ENCODE measurements around the gene SNX9. TPM values are rescaled to one million over a fixed set of nuclear protein-coding genes. Genes with fewer than 3 reads are reported as not detected.
A peak's percentile ranks its signal among the peaks of the same experiment; 100 is the strongest.
"Not testable (repeated sequence)": the region's sequence is repeated elsewhere in the genome, so short reads cannot be mapped to it uniquely, and the experiment has no call there.

The SNX9 gene
- total RNA-seq, 1 experiment from 2014 or later: 33.1 TPM

DNA sequence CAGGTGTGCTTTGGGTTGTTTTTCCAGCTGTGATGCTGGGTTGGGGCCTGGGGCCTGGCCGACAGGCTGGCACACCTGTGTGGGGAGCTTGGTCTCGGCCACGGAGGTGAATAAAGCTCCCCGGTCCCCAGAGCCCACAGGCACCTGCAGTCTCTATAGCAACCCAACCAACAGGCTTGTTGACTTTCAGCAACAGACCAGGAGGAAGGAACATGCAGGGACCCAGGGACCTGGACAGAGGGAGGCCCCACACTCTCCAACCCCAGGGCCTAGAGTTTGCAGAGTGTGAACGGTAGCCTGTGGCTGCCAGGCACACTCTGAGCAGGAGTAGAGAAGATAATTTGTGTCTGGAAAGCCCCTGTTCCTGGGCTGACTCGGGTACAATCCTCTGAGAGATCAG lies 144.0 kb downstream of the SNX9 start:
- POLR2A ChIA-PET: no interaction called here
- TF ChIP-seq, protein P1, sequence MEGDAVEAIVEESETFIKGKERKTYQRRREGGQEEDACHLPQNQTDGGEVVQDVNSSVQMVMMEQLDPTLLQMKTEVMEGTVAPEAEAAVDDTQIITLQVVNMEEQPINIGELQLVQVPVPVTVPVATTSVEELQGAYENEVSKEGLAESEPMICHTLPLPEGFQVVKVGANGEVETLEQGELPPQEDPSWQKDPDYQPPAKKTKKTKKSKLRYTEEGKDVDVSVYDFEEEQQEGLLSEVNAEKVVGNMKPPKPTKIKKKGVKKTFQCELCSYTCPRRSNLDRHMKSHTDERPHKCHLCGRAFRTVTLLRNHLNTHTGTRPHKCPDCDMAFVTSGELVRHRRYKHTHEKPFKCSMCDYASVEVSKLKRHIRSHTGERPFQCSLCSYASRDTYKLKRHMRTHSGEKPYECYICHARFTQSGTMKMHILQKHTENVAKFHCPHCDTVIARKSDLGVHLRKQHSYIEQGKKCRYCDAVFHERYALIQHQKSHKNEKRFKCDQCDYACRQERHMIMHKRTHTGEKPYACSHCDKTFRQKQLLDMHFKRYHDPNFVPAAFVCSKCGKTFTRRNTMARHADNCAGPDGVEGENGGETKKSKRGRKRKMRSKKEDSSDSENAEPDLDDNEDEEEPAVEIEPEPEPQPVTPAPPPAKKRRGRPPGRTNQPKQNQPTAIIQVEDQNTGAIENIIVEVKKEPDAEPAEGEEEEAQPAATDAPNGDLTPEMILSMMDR (IDR thresholded peaks at IDR 0.05; ENCODE audit: unreplicated experiment): no peak
- no peak overlapping the region for H3K27ac Mint-ChIP-seq (ENCODE audit: low read depth, unreplicated experiment)

GRCh38 chr6:157967486-157967885 lies 144.4 kb downstream of the SNX9 start:
- peaks cover 15% of the 10 kb centered on the region for H3K4me1 Mint-ChIP-seq (ENCODE audit: insufficient read depth, unreplicated experiment)
- ChIA-PET CTCF (interaction anchor here (0.7 to 2.0 kb wide), 2 partner anchors 14 to 275 kb away, joined by 3 to 5 read pairs; no protein-coding TSS in a partner anchor), POLR2A (interaction anchor here (0.6 kb wide), 1 partner anchor 48 kb away, joined by 3 read pairs; no protein-coding TSS in a partner anchor)
- BruUV-seq (replicated peaks): no TSS peak
- H3K9me3 Mint-ChIP-seq (ENCODE audit: unreplicated experiment): no peaks in the 10 kb centered on the region
- TF ChIP-seq, protein P1 (IDR thresholded peaks at IDR 0.05; ENCODE audit: unreplicated experiment): no peak
- H3K36me3 Mint-ChIP-seq (ENCODE audit: insufficient read depth, unreplicated experiment): no peaks in the 10 kb centered on the region
- no peak overlapping the region for H3K4me3 Mint-ChIP-seq (ENCODE audit: unreplicated experiment)
- intact Hi-C loops (cut with micrococcal nuclease): no loop called here
- DNase-seq (ENCODE audit: unreplicated experiment): no peak
- H3K27ac Mint-ChIP-seq (ENCODE audit: low read depth, unreplicated experiment): no peak overlapping the region
- H3K27me3 Mint-ChIP-seq (ENCODE audit: insufficient read depth, unreplicated experiment): peaks cover 18% of the 10 kb centered on the region

More for the DNA sequence above, 144.0 kb downstream of the SNX9 start:
- no peak for DNase-seq (ENCODE audit: unreplicated experiment)
- Mint-ChIP-seq H3K4me1 (ENCODE audit: insufficient read depth, unreplicated experiment) (peaks cover 17% of the 10 kb centered on the region), H3K36me3 (ENCODE audit: insufficient read depth, unreplicated experiment) (no peaks in the 10 kb centered on the region), H3K27me3 (ENCODE audit: insufficient read depth, unreplicated experiment) (peaks cover 18% of the 10 kb centered on the region), H3K4me3 (ENCODE audit: unreplicated experiment) (no peak overlapping the region), H3K9me3 (ENCODE audit: unreplicated experiment) (no peaks in the 10 kb centered on the region)
- CTCF ChIA-PET: interaction anchor here (0.5 to 2.0 kb wide), 3 partner anchors 13 to 129 kb away, joined by 3 to 5 read pairs (median 4); no protein-coding TSS in a partner anchor
- BruUV-seq (replicated peaks): no TSS peak
- intact Hi-C loops (cut with micrococcal nuclease): no loop called here

- H3K4me3 Mint-ChIP-seq (ENCODE audit: unreplicated experiment); H3K9me3 Mint-ChIP-seq (ENCODE audit: unreplicated experiment); POLR2A ChIA-PET; DNase-seq (ENCODE audit: unreplicated experiment); intact Hi-C loops (cut with micrococcal nuclease); H3K36me3 Mint-ChIP-seq (ENCODE audit: insufficient read depth, unreplicated experiment); H3K27ac Mint-ChIP-seq (ENCODE audit: low read depth, unreplicated experiment); BruUV-seq (replicated peaks): not testable (repeated sequence)
- Mint-ChIP-seq H3K4me1 (ENCODE audit: insufficient read depth, unreplicated experiment) (peaks cover 16% of the 10 kb centered on the region), H3K27me3 (ENCODE audit: insufficient read depth, unreplicated experiment) (peaks cover 18% of the 10 kb centered on the region)
- CTCF ChIA-PET: interaction anchor here (0.6 to 0.9 kb wide), 2 partner anchors 585 to 751 kb away, joined by 3 to 4 read pairs; no protein-coding TSS in a partner anchor
Measured at GRCh38 chr6:157972177-157972576, 149.1 kb downstream of the SNX9 start.

DNA sequence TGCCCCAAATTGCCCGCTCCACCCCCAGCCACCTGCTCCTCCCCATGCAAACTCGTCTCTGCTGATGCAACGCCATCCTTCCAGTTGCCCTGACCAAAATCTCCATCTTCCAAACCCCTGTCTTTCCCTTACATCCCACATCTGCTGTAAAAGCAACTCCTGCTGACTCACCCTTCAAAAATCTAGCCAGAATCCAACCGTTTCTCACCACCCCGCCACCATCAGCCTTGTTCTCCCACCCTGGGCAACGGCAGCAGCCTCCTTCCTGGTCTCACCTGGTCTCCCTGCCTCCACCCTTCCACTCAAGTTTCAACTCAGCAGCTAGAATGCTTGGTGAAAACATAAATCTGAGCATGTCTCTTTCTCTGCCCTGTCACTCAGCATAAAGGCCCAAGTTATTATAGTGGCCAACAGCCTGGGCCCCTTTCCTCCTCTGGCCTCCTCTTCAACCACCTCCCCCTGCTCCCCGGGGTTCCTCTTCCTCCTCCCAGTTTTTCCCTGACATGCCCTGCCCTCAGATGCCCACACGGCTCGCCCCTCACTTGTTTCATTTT lies 151.4 kb downstream of the SNX9 start:
- CTCF ChIA-PET: no interaction called here
- POLR2A ChIA-PET: no interaction called here
- H3K36me3 Mint-ChIP-seq (ENCODE audit: insufficient read depth, unreplicated experiment): no peaks in the 10 kb centered on the region
- DNase-seq (ENCODE audit: unreplicated experiment): peak; percentile 23
- no peaks in the 10 kb centered on the region for H3K9me3 Mint-ChIP-seq (ENCODE audit: unreplicated experiment)
- TF ChIP-seq, protein P1 (IDR thresholded peaks at IDR 0.05; ENCODE audit: unreplicated experiment): no peak
- H3K27me3 Mint-ChIP-seq (ENCODE audit: insufficient read depth, unreplicated experiment): peaks cover 18% of the 10 kb centered on the region
- no TSS peak for BruUV-seq (replicated peaks)
- intact Hi-C loops (cut with micrococcal nuclease): no loop called here
- peaks cover 8% of the 10 kb centered on the region for H3K4me1 Mint-ChIP-seq (ENCODE audit: insufficient read depth, unreplicated experiment)
- H3K27ac Mint-ChIP-seq (ENCODE audit: low read depth, unreplicated experiment): no peak overlapping the region
- no peak overlapping the region for H3K4me3 Mint-ChIP-seq (ENCODE audit: unreplicated experiment)

All from MCF 10A (cell line).